ENCODE data around the gene FAM151A.

FAM151A gene

GRCh38 chr1:54584575-54584974 lies 38.8 kb downstream of the FAM151A start:
- H3K27me3 ChIP-seq (ENCODE audit: low read depth) = no peaks in the 10 kb centered on the region
- no peaks in the 10 kb centered on the region for H3K36me3 ChIP-seq (replicated peaks)
- no peak overlapping the region for H3K4me3 ChIP-seq
- H3K9me3 ChIP-seq = no peaks in the 10 kb centered on the region
- DNase-seq (ENCODE audit: low spot score in 2 of 2) = no peak
- no peaks in the 10 kb centered on the region for H3K4me1 ChIP-seq
- in situ Hi-C loops (cut with MboI; ENCODE audit: low sequenced_read_pairs) = no loop called here

DNA sequence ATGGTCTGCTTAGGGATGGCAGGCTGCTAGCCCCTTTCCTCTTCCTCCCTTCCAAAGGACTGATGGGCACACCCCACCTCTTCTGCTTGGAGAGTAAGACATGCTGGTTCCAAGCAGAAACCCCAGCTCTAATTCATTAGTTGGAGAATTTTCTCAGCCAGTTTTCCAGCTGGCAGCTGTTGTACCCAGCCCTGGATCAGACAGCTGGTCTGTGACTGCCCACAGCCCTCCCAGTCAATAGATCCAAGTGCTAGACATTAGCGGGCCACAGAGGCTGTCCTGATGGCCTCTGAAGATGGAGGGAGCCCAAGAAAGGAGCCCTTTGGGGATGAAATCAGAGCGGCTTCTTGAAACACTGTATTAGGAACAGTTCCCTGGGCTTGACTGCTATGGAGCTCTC lies 39.5 kb downstream of the FAM151A start:
- in situ Hi-C loops (cut with MboI; ENCODE audit: low sequenced_read_pairs) = no loop called here
- no peaks in the 10 kb centered on the region for H3K36me3 ChIP-seq (replicated peaks)
- H3K4me1 ChIP-seq = no peaks in the 10 kb centered on the region
- H3K4me3 ChIP-seq = no peak overlapping the region
- no peak for DNase-seq (ENCODE audit: low spot score in 2 of 2)
- no peaks in the 10 kb centered on the region for H3K9me3 ChIP-seq
- H3K27me3 ChIP-seq (ENCODE audit: low read depth) = no peaks in the 10 kb centered on the region

DNA sequence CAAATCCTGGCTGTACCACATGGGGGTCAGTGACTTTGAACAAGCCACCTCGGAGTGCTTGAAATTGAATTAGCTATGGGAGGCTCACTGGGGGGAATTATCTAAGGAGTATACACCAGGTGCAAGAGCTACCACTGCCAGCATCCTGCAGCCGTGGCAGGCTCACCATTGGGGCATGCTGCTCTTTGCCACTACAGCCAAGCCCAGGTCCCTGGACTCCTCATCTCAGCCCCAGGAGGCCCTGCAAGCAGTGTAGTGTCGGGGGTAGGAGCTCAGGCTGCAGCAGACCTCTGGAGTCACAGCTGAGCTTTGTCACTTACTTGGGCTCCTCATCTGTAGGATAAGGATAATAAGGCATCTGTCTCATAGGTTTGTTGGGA lies 40.0 kb downstream of the FAM151A start:
- DNase-seq (ENCODE audit: low spot score in 2 of 2) = no peak
- no peaks in the 10 kb centered on the region for H3K36me3 ChIP-seq (replicated peaks)
- no peaks in the 10 kb centered on the region for H3K9me3 ChIP-seq
- in situ Hi-C loops (cut with MboI; ENCODE audit: low sequenced_read_pairs) = no loop called here
- no peak overlapping the region for H3K4me3 ChIP-seq
- no peaks in the 10 kb centered on the region for H3K4me1 ChIP-seq
- no peaks in the 10 kb centered on the region for H3K27me3 ChIP-seq (ENCODE audit: low read depth)

DNA sequence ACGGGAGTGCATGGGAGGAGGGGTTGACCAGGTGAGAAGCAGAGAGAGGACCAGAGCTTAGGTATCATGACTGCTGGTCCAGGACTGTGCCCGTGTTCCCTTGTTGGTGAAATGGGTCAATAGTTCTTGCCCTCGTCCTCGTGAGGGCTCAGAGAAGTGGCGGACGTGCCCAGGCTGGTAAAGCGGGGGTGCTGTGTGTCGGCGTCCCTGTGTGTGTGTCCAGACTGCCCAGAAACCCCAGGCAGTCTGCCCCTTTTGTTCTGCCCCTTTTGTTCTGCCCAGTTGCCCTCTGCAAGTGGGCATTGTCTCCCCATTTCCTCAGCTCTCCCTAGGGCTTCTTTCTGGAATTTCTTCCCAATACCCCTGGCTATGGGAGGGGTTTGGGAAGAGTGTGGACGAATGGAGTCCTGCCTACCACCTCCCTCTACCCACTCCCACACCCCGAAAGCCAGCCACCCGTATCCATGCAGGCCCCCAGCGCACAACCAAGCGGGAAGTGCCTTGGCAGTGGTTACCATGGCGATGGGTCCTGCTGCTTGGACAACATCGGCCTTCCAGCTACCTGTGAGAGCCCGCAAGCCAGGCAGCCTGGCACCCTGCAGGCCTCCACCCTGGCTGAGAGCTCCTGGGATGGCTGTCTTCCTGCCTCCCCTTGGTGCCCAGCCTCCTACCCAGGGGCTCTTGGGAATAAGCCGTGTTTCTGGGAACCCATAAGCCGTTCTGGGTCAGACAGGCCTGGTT lies 40.6 kb downstream of the FAM151A start:
- DNase-seq (ENCODE audit: low spot score in 2 of 2) = no peak
- Histone ChIP-seq H3K27me3 (ENCODE audit: low read depth) (no peaks in the 10 kb centered on the region), H3K4me3 (no peak overlapping the region), H3K9me3 (no peaks in the 10 kb centered on the region), H3K36me3 (replicated peaks) (no peaks in the 10 kb centered on the region), H3K4me1 (no peaks in the 10 kb centered on the region)
- in situ Hi-C loops (cut with MboI; ENCODE audit: low sequenced_read_pairs) = no loop called here

GRCh38 chr1:54581621-54582035 lies 41.7 kb downstream of the FAM151A start:
- no peaks in the 10 kb centered on the region for H3K36me3 ChIP-seq (replicated peaks)
- H3K4me1 ChIP-seq = no peaks in the 10 kb centered on the region
- in situ Hi-C loops (cut with MboI; ENCODE audit: low sequenced_read_pairs) = no loop called here
- no peak for DNase-seq (ENCODE audit: low spot score in 2 of 2)
- H3K27me3 ChIP-seq (ENCODE audit: low read depth) = no peaks in the 10 kb centered on the region
- H3K4me3 ChIP-seq = no peak overlapping the region
- no peaks in the 10 kb centered on the region for H3K9me3 ChIP-seq

GRCh38 chr1:54580856-54581550 lies 42.3 kb downstream of the FAM151A start:
- Histone ChIP-seq H3K27me3 (ENCODE audit: low read depth) (no peaks in the 10 kb centered on the region), H3K4me3 (no peak overlapping the region), H3K4me1 (no peaks in the 10 kb centered on the region), H3K36me3 (replicated peaks) (no peaks in the 10 kb centered on the region), H3K9me3 (no peaks in the 10 kb centered on the region)
- no peak for DNase-seq (ENCODE audit: low spot score in 2 of 2)
- in situ Hi-C loops (cut with MboI; ENCODE audit: low sequenced_read_pairs) = no loop called here

DNA sequence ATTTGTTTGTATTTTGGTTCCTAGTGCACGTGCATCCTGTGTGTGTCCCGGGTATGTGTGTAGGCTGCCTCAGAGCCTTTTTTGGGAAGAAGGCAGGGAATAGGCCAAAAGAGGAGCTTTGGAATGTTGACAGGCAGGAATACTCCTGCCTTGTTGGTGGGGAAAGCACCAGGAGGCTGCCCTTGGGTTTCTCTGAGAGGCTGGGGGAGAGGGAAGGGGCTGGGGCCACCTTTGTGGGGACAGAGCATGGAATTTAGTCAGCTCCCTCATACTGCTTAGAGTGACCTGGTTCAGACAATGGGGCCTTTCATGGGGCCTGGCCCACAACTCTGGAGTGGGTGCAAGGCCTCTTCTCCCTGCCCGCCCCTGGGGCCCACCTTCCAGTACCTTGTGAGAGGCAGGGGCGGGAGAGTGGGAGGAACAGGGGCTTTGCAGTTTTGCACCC lies 44.0 kb downstream of the FAM151A start:
- no peaks in the 10 kb centered on the region for H3K36me3 ChIP-seq (replicated peaks)
- in situ Hi-C loops (cut with MboI; ENCODE audit: low sequenced_read_pairs) = no loop called here
- no peaks in the 10 kb centered on the region for H3K27me3 ChIP-seq (ENCODE audit: low read depth)
- DNase-seq (ENCODE audit: low spot score in 2 of 2) = no peak
- H3K9me3 ChIP-seq = no peaks in the 10 kb centered on the region
- H3K4me1 ChIP-seq = no peaks in the 10 kb centered on the region
- no peak overlapping the region for H3K4me3 ChIP-seq

- in situ Hi-C loops (cut with MboI; ENCODE audit: low sequenced_read_pairs) = no loop called here
- no peak for DNase-seq (ENCODE audit: low spot score in 2 of 2)
- no peak overlapping the region for H3K4me3 ChIP-seq
- H3K36me3 ChIP-seq (replicated peaks) = no peaks in the 10 kb centered on the region
- H3K4me1 ChIP-seq = no peaks in the 10 kb centered on the region
- no peaks in the 10 kb centered on the region for H3K27me3 ChIP-seq (ENCODE audit: low read depth)
- H3K9me3 ChIP-seq = no peaks in the 10 kb centered on the region
These were observed 45.7 kb downstream of the FAM151A start for GRCh38 chr1:54577612-54578011.

- in situ Hi-C loops (cut with MboI; ENCODE audit: low sequenced_read_pairs) = no loop called here
- no peaks in the 10 kb centered on the region for H3K4me1 ChIP-seq
- H3K9me3 ChIP-seq = no peaks in the 10 kb centered on the region
- no peak overlapping the region for H3K4me3 ChIP-seq
- H3K27me3 ChIP-seq (ENCODE audit: low read depth) = no peaks in the 10 kb centered on the region
- H3K36me3 ChIP-seq (replicated peaks) = no peaks in the 10 kb centered on the region
- DNase-seq (ENCODE audit: low spot score in 2 of 2) = no peak
These were observed 47.6 kb downstream of the FAM151A start for GRCh38 chr1:54575605-54576290.

DNA sequence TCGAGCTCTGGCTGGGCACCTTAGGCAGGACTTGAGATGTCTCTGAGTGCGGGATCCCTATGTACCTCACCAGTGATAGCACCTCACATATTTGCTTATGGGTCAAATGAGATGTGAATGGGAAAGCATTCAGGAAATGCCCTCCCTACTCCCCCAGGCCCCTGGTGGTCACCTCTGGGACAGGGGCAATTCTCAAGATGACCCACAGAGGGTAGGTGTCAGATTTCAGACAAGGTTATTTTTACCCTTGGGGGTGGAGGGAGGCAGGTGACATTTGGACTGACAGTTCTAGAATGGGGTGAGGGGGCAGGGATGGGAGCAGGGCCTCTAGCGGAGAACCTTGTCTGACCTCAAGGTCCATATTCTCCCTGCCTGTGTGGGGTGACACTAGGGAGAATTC lies 48.2 kb downstream of the FAM151A start:
- Histone ChIP-seq H3K36me3 (replicated peaks) (no peaks in the 10 kb centered on the region), H3K4me1 (no peaks in the 10 kb centered on the region), H3K27me3 (ENCODE audit: low read depth) (no peaks in the 10 kb centered on the region), H3K4me3 (no peak overlapping the region), H3K9me3 (no peaks in the 10 kb centered on the region)
- in situ Hi-C loops (cut with MboI; ENCODE audit: low sequenced_read_pairs) = no loop called here
- DNase-seq (ENCODE audit: low spot score in 2 of 2) = no peak

DNA sequence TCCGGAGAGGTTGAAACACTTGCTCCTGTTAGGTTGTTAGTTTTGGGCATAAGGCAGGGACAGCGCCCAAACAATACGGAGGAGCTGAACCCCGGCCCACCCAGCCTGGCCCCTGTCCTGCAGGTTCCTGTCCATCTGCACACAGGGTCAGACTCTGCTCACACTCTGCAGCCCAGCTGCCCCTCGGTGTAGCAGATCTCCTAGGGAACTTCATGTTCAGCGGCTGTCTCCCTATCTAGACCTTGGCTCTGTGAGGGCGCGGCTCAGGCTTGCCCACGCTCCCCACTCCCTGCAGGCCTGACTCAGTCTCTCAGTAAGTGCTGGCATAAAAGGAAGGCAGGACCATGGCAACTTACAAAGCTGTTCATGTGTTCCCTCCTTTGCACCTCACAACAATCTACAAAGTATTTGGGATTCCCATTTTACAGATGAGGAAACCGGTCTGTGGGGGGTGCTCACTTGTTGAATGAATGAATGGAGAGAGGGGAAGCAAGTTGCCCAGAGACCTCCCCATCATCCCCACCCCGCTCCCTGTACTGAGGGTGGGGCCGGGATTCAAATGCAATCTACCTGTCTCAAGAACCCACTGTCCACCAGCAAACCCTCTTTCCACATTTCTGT lies 49.1 kb downstream of the FAM151A start:
- DNase-seq (ENCODE audit: low spot score in 2 of 2) = no peak
- in situ Hi-C loops (cut with MboI; ENCODE audit: low sequenced_read_pairs) = no loop called here
- no peak overlapping the region for H3K4me3 ChIP-seq
- H3K9me3 ChIP-seq = no peaks in the 10 kb centered on the region
- no peaks in the 10 kb centered on the region for H3K4me1 ChIP-seq
- H3K27me3 ChIP-seq (ENCODE audit: low read depth) = no peaks in the 10 kb centered on the region
- no peaks in the 10 kb centered on the region for H3K36me3 ChIP-seq (replicated peaks)

GRCh38 chr1:54572542-54572850 lies 50.8 kb downstream of the FAM151A start:
- in situ Hi-C loops (cut with MboI; ENCODE audit: low sequenced_read_pairs) = no loop called here
- Histone ChIP-seq H3K4me3 (no peak overlapping the region), H3K36me3 (replicated peaks) (no peaks in the 10 kb centered on the region), H3K27me3 (ENCODE audit: low read depth) (no peaks in the 10 kb centered on the region), H3K4me1 (no peaks in the 10 kb centered on the region), H3K9me3 (no peaks in the 10 kb centered on the region)
- no peak for DNase-seq (ENCODE audit: low spot score in 2 of 2)

DNA sequence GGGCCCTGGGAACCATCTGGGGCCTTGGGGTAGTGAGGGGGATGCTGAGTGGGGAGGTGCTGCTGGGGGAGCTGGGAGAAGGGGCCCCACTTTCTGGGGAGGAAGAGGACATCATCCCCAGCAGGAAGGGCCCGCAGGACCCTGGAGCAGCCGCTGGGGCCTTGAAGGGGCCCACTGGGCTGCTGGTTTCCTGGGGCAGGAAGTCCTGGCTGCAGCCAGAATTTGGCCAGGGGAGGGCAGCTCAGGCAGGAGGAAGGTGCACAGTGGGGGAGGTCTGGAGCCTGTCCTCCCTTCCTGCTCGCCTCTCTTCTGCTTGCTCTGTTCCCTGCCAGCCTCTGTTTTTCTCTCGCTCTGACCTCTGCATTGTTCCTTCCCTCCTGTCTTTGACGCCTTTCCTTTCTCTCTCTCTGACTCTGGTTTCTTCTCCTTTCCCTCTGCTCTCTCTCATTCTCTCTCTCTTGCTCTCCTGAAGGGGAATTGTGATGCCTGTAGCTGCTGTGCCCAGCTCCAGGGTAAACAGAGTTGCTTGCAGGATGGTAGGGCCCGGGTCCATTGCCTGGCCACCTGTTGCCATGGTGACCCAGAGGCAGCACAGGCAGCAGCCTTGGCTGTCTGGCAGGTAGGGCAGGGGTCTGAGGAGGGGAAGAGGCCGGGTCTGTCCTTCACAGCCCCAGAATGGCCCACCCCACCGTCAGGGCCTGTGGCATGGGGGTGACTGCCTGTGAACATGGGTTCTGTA lies 51.4 kb downstream of the FAM151A start:
- DNase-seq (ENCODE audit: low spot score in 2 of 2) = no peak
- Histone ChIP-seq H3K27me3 (ENCODE audit: low read depth) (no peaks in the 10 kb centered on the region), H3K36me3 (replicated peaks) (no peaks in the 10 kb centered on the region), H3K4me3 (no peak overlapping the region), H3K9me3 (no peaks in the 10 kb centered on the region), H3K4me1 (no peaks in the 10 kb centered on the region)
- in situ Hi-C loops (cut with MboI; ENCODE audit: low sequenced_read_pairs) = no loop called here

Data from HAP-1 (cell line).